ENCODE results near the gene USP2. TPM values are rescaled to one million over a fixed set of nuclear protein-coding genes. Genes with fewer than 3 reads are reported as not detected.

Gene USP2
- total RNA-seq, 1 donor from 2014 or later, result 0.26 TPM

GRCh38 chr11:119361056-119361787 is 20.3 kb downstream of the USP2 start:
- Histone ChIP-seq H3K27me3 (ENCODE audit: control insufficient read depth, insufficient read depth, low read length) (no peaks in the 10 kb centered on the region), H3K36me3 (ENCODE audit: control insufficient read depth, insufficient read depth, low read length) (no peaks in the 10 kb centered on the region), H3K4me3 (ENCODE audit: low read depth, low read length) (no peak overlapping the region)
- FAIRE-seq (peak; percentile 80), DNase-seq (ENCODE audit: low read depth) (peak; percentile 98)
- TF ChIP-seq CTCF (IDR thresholded peaks at IDR 0.05; ENCODE audit: insufficient read depth, low read length, severe bottlenecking), result no peak

- no peak overlapping the region for H3K4me3 ChIP-seq (ENCODE audit: low read depth, low read length)
- no peak for TF ChIP-seq CTCF (IDR thresholded peaks at IDR 0.05; ENCODE audit: insufficient read depth, low read length, severe bottlenecking)
- no peaks in the 10 kb centered on the region for H3K27me3 ChIP-seq (ENCODE audit: control insufficient read depth, insufficient read depth, low read length)
- no peaks in the 10 kb centered on the region for H3K36me3 ChIP-seq (ENCODE audit: control insufficient read depth, insufficient read depth, low read length)
- DNase-seq (ENCODE audit: low read depth) (peak; percentile 80), FAIRE-seq (peak; percentile 13)
Measured at GRCh38 chr11:119359365-119360214, 21.9 kb downstream of the USP2 start.

- no peak for FAIRE-seq
- no peak overlapping the region for H3K4me3 ChIP-seq (ENCODE audit: low read depth, low read length)
- TF ChIP-seq CTCF (IDR thresholded peaks at IDR 0.05; ENCODE audit: insufficient read depth, low read length, severe bottlenecking), result no peak
Measured at GRCh38 chr11:119357074-119357473, 24.4 kb downstream of the USP2 start.

GRCh38 chr11:119356349-119357031 is 25.0 kb downstream of the USP2 start:
- TF ChIP-seq CTCF (IDR thresholded peaks at IDR 0.05; ENCODE audit: insufficient read depth, low read length, severe bottlenecking), result peak; percentile 88
- no peak for FAIRE-seq

More at GRCh38 chr11:119357074-119357473, 24.4 kb downstream of the USP2 start:
- Histone ChIP-seq H3K36me3 (ENCODE audit: control insufficient read depth, insufficient read depth, low read length) (no peaks in the 10 kb centered on the region), H3K27me3 (ENCODE audit: control insufficient read depth, insufficient read depth, low read length) (no peaks in the 10 kb centered on the region)
- DNase-seq (ENCODE audit: low read depth), result no peak

GRCh38 chr11:119355091-119355843 is 26.2 kb downstream of the USP2 start:
- FAIRE-seq, result no peak
- Histone ChIP-seq H3K4me3 (ENCODE audit: low read depth, low read length) (no peak overlapping the region), H3K27me3 (ENCODE audit: control insufficient read depth, insufficient read depth, low read length) (no peaks in the 10 kb centered on the region), H3K36me3 (ENCODE audit: control insufficient read depth, insufficient read depth, low read length) (no peaks in the 10 kb centered on the region)
- DNase-seq (ENCODE audit: low read depth), result peak; percentile 61
- TF ChIP-seq CTCF (IDR thresholded peaks at IDR 0.05; ENCODE audit: insufficient read depth, low read length, severe bottlenecking), result no peak

More at GRCh38 chr11:119356349-119357031, 25.0 kb downstream of the USP2 start:
- no peak for DNase-seq (ENCODE audit: low read depth)
- Histone ChIP-seq H3K36me3 (ENCODE audit: control insufficient read depth, insufficient read depth, low read length) (no peaks in the 10 kb centered on the region), H3K27me3 (ENCODE audit: control insufficient read depth, insufficient read depth, low read length) (no peaks in the 10 kb centered on the region), H3K4me3 (ENCODE audit: low read depth, low read length) (peak overlapping the region; percentile 38)

Data from bronchial epithelial cell (primary cell).